ENCODE measurements around the gene TOR1AIP2. TPM values are rescaled to one million over a fixed set of nuclear protein-coding genes. Genes with fewer than 3 reads are reported as not detected.

Gene TOR1AIP2
- total and polyA plus RNA-seq, 2 of the 8 experiments (the other 6 are each of a cell fraction or from before 2014, with no cell fraction given): 12.1 to 75.2 TPM

- TF ChIP-seq CHD7 (IDR thresholded peaks at IDR 0.05; ENCODE audit: insufficient replicate concordance, low read length): no peak
Observed at GRCh38 chr1:179798213-179798863, 79.3 kb downstream of the TOR1AIP2 start (continued).

Measured in H1 (cell line).